Ammon's horn (tissue), 1 donor: ENCODE results near the gene SERPINE1.
A peak's percentile ranks its signal among the peaks of the same experiment; 100 is the strongest.
"Not testable (repeated sequence)": the region's sequence is repeated elsewhere in the genome, so short reads cannot be mapped to it uniquely, and the experiment has no call there.

Source experiments
- DNase-seq: peaks from one replicate; pipeline ENCODE4 v3.0.0-alpha.2; 2016; ENCODE audit warnings: low spot score

SERPINE1 gene

GRCh38 chr7:101102026-101102425, 24.9 kb upstream of the SERPINE1 start:
- DNase-seq: no peak

DNA sequence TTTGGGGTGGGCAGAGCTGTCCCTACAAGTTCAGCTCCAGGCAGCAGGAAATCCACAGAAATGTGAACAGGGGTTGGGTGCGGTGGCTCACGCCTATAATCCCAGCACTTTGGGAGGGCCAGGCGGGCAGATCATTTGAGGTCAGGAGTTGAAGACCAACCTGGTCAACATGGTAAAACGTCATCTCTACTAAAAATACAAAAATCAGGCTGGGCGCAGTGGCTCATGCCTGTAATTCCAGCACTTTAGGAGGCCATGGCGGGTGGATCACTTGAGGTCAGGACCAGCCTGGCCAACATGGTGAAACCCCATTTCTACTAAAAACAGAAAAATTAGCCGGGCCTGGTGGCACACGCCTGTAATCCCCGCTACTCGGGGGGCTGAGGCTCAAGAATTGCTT, 23.2 kb upstream of the SERPINE1 start:
- not testable (repeated sequence) for DNase-seq

- no peak for DNase-seq
Measured at GRCh38 chr7:101104193-101104713, 22.7 kb upstream of the SERPINE1 start.

DNA sequence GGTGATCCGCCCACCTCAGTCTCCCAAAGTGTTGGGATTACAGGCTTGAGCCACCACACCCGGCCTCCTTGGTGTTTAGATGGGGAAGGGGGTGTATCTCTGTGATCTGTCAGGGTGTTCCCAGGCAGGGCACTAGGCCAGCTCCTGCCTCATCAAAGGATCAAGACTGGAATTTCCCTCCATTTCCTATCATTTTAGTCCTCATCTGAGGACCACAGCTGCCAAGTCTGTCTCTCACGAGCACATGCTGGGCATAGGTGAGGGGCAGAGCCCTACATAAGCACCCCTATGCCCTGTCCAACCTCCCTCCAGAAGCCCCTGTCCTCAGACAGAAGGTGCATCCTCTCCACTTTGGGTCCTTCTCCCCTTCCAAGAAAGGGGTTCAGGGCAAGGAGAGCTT, 22.1 kb upstream of the SERPINE1 start:
- DNase-seq: no peak

- DNase-seq: not testable (repeated sequence)
Measured at GRCh38 chr7:101105248-101105647, 21.7 kb upstream of the SERPINE1 start.

- no peak for DNase-seq
Measured at GRCh38 chr7:101106386-101106785, 20.5 kb upstream of the SERPINE1 start.

DNA sequence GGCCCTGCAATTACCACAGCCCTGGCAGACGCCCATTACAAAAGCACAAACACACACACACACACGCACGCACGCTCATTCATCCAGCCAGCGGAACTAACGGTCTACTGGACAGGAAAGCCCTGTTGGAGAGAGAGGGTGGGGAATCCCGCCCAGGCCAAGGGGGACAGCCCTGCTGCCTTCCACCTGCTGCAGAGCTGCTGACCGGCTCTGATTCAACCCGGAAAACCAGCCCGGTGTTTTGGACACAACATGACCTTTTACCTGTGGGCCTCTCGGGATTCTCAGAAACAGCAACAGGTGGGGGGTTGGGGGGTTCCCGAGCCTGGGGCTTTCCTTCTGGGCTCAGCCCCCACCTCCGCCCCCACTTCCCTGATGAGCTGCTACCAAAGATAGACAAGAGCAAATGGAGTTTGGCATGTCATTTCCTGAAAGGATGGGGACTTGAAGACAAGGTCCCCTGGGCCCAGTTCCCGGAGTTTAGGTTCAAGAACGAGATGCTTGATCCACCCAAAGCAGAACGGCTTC, 18.5 kb upstream of the SERPINE1 start:
- DNase-seq: peak; percentile 64

GRCh38 chr7:101108961-101109360, 17.9 kb upstream of the SERPINE1 start:
- no peak for DNase-seq

GRCh38 chr7:101109368-101109767, 17.5 kb upstream of the SERPINE1 start:
- no peak for DNase-seq

GRCh38 chr7:101111261-101111660, 15.6 kb upstream of the SERPINE1 start:
- no peak for DNase-seq

- DNase-seq: peak; percentile 51
Measured at GRCh38 chr7:101112233-101112632, 14.7 kb upstream of the SERPINE1 start.

DNA sequence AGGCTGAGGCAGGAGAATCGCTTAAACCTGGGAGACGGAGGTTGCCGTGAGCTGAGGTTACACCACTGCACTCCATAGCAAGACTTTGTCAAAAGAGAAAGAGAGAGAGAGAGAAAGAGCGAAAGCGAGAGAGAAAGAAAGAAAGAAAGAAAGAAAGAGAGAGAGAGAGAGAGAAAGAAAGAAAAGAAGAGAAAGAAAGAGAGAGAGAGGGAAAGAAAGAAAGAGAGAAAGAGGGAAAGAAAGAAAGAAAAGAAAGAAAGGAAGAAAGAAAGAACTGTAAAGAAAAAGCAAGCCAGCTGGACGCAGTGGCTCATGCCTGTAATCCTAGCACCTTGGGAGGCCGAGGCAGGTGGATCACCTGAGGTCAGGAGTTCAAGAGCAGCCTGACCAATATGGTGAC, 13.8 kb upstream of the SERPINE1 start:
- not testable (repeated sequence) for DNase-seq

DNA sequence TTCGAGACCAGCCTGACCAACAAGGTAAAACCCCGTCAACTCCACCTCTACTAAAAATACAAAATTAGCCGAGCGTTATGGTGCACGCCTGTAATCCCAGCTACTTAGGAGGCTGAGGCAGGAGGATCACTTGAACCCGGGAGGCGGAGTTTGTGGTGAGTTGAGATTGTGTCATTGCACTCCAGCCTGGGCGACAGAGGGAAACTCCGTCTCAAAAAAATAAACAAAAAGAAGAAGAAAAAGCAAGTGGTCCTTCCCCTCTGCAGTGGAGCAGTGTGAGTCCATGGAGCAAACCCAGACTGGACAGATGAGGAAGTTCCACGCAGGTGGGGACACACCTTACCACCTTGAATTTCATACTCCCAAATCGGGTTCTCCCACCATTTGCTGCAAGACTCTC, 13.1 kb upstream of the SERPINE1 start:
- DNase-seq: no peak

GRCh38 chr7:101114492-101114891, 12.4 kb upstream of the SERPINE1 start:
- no peak for DNase-seq

- no peak for DNase-seq
Measured at GRCh38 chr7:101115215-101115614, 11.7 kb upstream of the SERPINE1 start.

DNA sequence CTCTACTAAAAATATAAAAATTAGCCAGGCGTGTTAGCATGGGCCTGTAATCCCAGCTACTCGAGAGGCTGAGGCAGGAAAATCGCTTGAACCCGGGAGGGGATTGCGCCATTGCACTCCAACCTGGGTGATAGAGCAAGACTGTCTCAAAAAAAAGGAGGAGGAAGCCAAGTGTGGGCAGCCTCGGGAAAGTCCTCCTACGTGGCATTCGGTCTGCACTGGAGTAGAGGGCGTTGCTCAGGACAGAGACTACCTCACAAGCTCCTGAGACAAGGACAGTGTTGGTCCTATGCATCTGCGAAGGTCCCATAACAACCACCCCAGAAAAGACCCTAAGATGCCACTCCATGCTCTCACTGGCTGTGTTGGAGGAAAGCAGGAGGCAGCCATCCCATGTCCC, 10.0 kb upstream of the SERPINE1 start:
- DNase-seq: no peak

DNA sequence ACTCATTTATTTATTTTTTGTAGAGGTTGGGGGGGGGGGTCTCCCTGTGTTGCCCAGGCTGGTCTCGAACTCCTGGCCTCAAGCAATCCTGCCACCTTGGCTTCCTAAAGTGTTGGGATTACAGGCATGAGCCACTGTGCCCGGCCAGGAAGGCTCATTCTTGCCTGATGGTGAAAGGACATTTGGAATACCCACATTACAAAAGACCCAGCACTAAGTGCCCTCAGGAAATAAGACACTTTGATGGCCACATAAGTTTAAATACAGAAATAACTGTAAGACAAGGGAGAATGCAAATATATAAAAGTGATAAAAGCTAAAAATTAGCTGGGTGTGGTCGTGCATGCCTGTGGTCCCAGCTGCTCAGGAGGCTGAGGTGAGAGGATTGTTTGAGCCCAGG, 8.0 kb upstream of the SERPINE1 start:
- DNase-seq: no peak

GRCh38 chr7:101119876-101120275, 7.0 kb upstream of the SERPINE1 start:
- no peak for DNase-seq

GRCh38 chr7:101120315-101120714, 6.6 kb upstream of the SERPINE1 start:
- no peak for DNase-seq

GRCh38 chr7:101121631-101121990, 5.3 kb upstream of the SERPINE1 start:
- DNase-seq: not testable (repeated sequence)

DNA sequence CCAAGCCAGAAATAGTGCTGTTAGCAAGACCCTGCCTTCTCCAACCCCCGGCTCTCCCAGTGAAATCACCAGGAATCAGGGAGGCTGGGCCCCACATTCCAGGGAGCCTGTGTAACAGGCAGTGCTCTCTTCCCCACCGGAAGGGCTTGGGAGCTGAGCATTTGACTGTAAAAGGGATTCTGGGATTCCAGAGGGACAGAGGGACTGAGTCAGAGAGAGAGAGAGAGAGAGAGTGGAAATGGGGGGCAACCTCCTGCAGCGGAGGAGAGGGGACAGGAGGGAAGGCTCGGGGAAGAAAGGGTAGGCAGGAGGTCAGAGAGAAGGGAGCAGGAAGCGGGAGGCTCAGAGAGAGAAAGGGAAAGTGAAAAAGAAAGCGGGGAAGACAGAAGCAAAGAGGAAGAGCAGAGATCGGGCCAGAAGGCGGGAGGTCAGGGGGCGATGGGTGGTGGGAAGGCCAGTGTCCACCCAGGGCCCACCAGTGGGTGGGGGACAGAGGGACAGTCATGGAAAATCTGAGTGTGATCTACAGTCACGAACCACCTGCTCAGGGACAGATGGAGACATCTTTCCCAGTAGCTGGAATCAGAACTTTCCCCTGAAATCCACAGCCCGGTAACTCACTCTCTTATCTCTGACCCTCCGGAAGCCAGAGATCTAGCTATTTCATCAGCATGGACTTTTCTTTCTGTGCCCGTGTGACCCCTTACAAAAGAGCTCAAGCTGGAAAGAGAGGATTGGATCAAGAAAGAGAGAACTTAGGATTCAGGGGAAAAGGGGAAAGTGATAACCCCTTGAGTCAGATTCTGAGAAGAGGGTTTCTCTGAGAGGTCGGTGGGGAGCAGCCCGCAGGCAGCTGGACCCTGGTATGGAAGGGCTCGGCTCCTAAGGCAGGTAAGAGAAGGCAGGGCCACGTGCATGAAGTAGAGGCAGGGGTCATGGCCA, 4.6 kb upstream of the SERPINE1 start:
- no peak for DNase-seq

DNA sequence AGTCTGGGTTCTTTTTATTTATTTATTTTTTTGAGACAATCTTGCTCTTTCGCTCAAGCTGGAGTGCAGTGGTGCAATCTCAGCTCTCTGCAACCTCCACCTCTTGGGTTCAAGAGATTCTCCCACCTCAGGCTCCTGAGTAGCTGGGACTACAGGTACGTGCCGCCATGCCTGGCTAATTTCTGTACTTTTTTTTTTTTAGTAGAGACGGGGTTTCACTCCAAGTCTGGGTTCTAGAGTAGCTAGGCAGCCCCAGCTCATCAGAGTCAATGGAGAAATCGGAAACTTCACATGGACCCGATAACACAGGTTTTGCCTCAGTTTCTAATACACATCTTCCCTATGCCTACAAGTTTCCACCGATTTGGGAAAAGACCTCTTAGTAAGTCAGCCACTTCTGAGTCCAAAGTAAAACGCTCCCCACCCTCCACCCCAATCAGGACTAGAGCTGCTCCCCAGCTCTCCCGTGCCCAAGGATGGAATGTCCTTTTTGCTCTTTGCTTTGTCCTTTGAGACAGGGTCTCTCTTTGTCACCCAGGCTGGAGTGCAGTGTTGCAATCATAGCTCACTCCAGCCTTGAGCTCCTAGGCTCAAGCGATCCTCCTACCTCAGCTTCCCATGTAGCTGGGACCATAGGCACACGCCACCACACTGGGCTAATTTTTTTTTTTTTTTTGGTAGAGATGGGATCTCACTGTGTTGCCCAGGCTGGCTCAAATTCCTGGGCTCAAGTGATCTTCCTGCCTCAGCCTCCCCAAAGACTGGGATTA, 3.8 kb upstream of the SERPINE1 start:
- no peak for DNase-seq

DNA sequence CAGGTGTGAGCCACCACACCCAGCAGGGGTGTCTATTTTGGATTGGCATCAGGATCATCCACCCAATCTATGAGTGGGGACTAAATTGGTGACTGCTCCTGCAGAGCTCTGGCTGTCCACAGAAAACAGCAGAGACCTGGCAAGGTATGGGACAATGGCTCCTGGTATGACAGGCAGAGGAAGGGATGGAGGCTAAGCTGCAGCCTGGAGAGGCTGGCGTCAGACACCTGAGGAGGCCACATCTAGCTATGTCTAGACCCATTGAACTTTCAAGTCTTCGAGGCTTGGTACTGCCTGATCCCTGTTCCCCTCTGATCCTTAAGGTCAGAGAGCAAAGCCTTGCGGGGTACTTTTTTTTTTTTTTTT, 3.2 kb upstream of the SERPINE1 start:
- DNase-seq: no peak
